ENCODE data around the gene KLHL29.
"Not testable (repeated sequence)": the region's sequence is repeated elsewhere in the genome, so short reads cannot be mapped to it uniquely, and the experiment has no call there.

KLHL29 gene

GRCh38 chr2:23706613-23707078, 321.7 kb downstream of the KLHL29 start:
- no peak for DNase-seq

- no peak for DNase-seq
These were observed 322.1 kb downstream of the KLHL29 start for GRCh38 chr2:23707096-23707495.

GRCh38 chr2:23708771-23709170, 323.8 kb downstream of the KLHL29 start:
- DNase-seq: no peak

- DNase-seq: no peak
These were observed 324.3 kb downstream of the KLHL29 start for GRCh38 chr2:23709311-23709710.

- DNase-seq: no peak
These were observed 327.2 kb downstream of the KLHL29 start for GRCh38 chr2:23711979-23712755.

GRCh38 chr2:23712756-23713151, 327.8 kb downstream of the KLHL29 start:
- no peak for DNase-seq

- DNase-seq: no peak
These were observed 328.4 kb downstream of the KLHL29 start for GRCh38 chr2:23713351-23713750.

- no peak for DNase-seq
These were observed 334.1 kb downstream of the KLHL29 start for GRCh38 chr2:23718931-23719700.

- DNase-seq: no peak
These were observed 334.7 kb downstream of the KLHL29 start for GRCh38 chr2:23719716-23720115.

GRCh38 chr2:23720705-23721453, 335.9 kb downstream of the KLHL29 start:
- no peak for DNase-seq

- no peak for DNase-seq
These were observed 336.5 kb downstream of the KLHL29 start for GRCh38 chr2:23721454-23721826.

GRCh38 chr2:23722255-23722654, 337.3 kb downstream of the KLHL29 start:
- no peak for DNase-seq

- DNase-seq: not testable (repeated sequence)
These were observed 338.1 kb downstream of the KLHL29 start for GRCh38 chr2:23723029-23723428.

GRCh38 chr2:23734416-23734815, 349.4 kb downstream of the KLHL29 start:
- DNase-seq: no peak

- DNase-seq: not testable (repeated sequence)
These were observed 351.8 kb downstream of the KLHL29 start for GRCh38 chr2:23736783-23737182.

GRCh38 chr2:23745068-23745725, 360.2 kb downstream of the KLHL29 start:
- DNase-seq: no peak

GRCh38 chr2:23745726-23746105, 360.7 kb downstream of the KLHL29 start:
- DNase-seq: no peak

- DNase-seq: no peak
These were observed 361.3 kb downstream of the KLHL29 start for GRCh38 chr2:23746141-23746863.

GRCh38 chr2:23751747-23752265, 366.8 kb downstream of the KLHL29 start:
- no peak for DNase-seq

GRCh38 chr2:23753291-23754010, 368.5 kb downstream of the KLHL29 start:
- no peak for DNase-seq

- no peak for DNase-seq
These were observed 370.0 kb downstream of the KLHL29 start for GRCh38 chr2:23754970-23755369.

All from amniotic stem cell (primary cell).